Natural killer cell (primary cell): Measurements from ENCODE around the gene SLC13A5. TPM values are rescaled to one million over a fixed set of nuclear protein-coding genes. Genes with fewer than 3 reads are reported as not detected.

Experiments used
- ATAC-seq, 3 donors: fragments of 150-1000 bp in 2 of 3; fragments of 200-7000 bp in 1 of 3; cut with Tn5 transposase; 1 replicate in 1 of 3; 2 replicates in 2 of 3; pipeline ENCODE4 v1.10.0; 2021; ENCODE audit warnings: mild to moderate bottlenecking in 2 of 3, moderate library complexity in 2 of 3
- DNase-seq, 2 donors: peaks; one replicate each; pipeline versions ENCODE4 v3.0.0 to v3.0.0-alpha.2; 2013 to 2021; ENCODE audit warnings: mixed read lengths in 1 of 2
- H3K27ac ChIP-seq: one replicate; pipeline ENCODE4 v1.5.1; 2013; ENCODE audit warnings: mild to moderate bottlenecking, low read length
- H3K27me3 ChIP-seq: one replicate; pipeline ENCODE4 v1.6.1; 2013; ENCODE audit warnings: low read length; ENCODE audit not compliant: control insufficient read depth, insufficient read depth
- H3K36me3 ChIP-seq: one replicate; pipeline ENCODE4 v1.6.1; 2013; ENCODE audit warnings: low read length; ENCODE audit not compliant: control insufficient read depth, insufficient read depth
- H3K4me1 ChIP-seq: one replicate; pipeline ENCODE4 v1.6.1; 2013; ENCODE audit warnings: low read length; ENCODE audit not compliant: control insufficient read depth, insufficient read depth
- H3K4me3 ChIP-seq: one replicate; pipeline ENCODE4 v1.5.1; 2013; ENCODE audit warnings: low read length
- H3K9me3 ChIP-seq: one replicate; pipeline ENCODE4 v1.6.1; 2013; ENCODE audit warnings: low read length; ENCODE audit not compliant: control insufficient read depth, insufficient read depth
- H3K27ac Mint-ChIP-seq, 2 donors: one replicate each; pipeline ENCODE4 v1.8.0; 2022; ENCODE audit warnings: mild to moderate bottlenecking in 2 of 2, mixed read lengths in 2 of 2, moderate library complexity in 1 of 2
- H3K27me3 Mint-ChIP-seq, 2 donors: one replicate each; pipeline ENCODE4 v1.8.0; 2022; ENCODE audit warnings: low read depth in 2 of 2, mixed read lengths in 2 of 2
- H3K36me3 Mint-ChIP-seq: one replicate; pipeline ENCODE4 v1.8.0; 2022; ENCODE audit warnings: mixed read lengths
- H3K4me1 Mint-ChIP-seq, 2 donors: one replicate each; pipeline ENCODE4 v1.8.0; 2022; ENCODE audit warnings: mixed read lengths in 2 of 2
- H3K4me3 Mint-ChIP-seq: one replicate; pipeline ENCODE4 v1.8.0; 2022; ENCODE audit warnings: mild to moderate bottlenecking, moderate library complexity, mixed read lengths
- H3K9me3 Mint-ChIP-seq, 2 donors: one replicate each; pipeline ENCODE4 v1.8.0; 2022; ENCODE audit warnings: mixed read lengths in 2 of 2
- WGBS: methylation state at CpG from one replicate; pipeline ENCODE4 v1.1.7; 2013; ENCODE audit warnings: missing lambda C conversion rate; ENCODE audit not compliant: insufficient coverage; 5-methylcytosine and 5-hydroxymethylcytosine counted together
- intact Hi-C: fragments of 100-400 bp; cut with micrococcal nuclease; formaldehyde crosslinking; loops from one replicate; pipeline ENCODE4 v1.14.2; 2022
- total RNA-seq, 4 donors: library from RNA; stranded (reverse); fragments of 120-200 nt in 1 of 4; gene quantifications; one replicate each; pipeline versions ENCODE4 v1.2.3 to v1.2.4, GENCODE V29; 2013 to 2022
- TF ChIP-seq, protein P1 (sequence below): fragments of 200-600 bp; IDR thresholded peaks from one replicate; pipeline ENCODE4 v1.8.0; 2022; ENCODE audit warnings: antibody characterized with exemption

Gene SLC13A5
- total RNA-seq, 3 donors from 2014 or later (not counting 1 experiment from before 2014, with no cell fraction given) = not detected

DNA sequence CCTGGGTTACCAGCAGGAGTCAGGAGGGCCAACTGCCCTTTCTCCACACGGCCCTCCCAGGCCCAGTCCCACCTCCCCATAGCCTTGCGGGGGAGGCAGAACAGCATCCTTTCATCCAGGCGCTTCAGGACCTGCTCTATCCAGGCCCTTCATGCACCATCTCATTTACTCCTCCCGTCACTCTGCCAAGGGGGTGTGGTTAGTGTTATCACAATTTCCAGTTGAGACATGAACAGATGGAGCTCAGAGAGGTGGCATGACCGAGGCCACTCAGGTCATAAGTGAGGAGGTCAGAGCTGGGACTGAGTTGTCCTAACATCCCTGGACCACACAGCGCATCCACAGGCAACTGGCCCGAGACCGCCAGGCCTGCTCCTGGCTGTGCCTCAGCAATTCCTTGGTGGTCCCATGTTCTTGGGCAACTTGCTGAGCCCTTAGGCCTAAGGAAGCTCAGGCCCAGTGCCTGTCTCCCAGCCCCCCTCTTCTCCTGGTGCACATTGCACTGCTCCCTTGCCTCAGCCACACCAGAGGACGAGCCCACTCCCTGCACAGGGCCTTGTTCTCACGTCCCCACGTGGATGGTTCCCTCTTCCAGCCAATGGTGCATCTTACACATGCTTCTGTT, 37.9 kb downstream of the SLC13A5 start:
- Mint-ChIP-seq H3K4me1 (peaks cover 8 to 14% of the 10 kb centered on the region in 2 donors), H3K27me3 (peaks cover 30 to 38% of the 10 kb centered on the region in 2 donors), H3K9me3 (no peaks in the 10 kb centered on the region), H3K27ac (no peak overlapping the region), H3K4me3 (no peak overlapping the region), H3K36me3 (no peaks in the 10 kb centered on the region)
- peaks cover 15% of the 10 kb centered on the region for H3K4me1 ChIP-seq
- no peak overlapping the region for H3K4me3 ChIP-seq
- ATAC-seq = no peak
- TF ChIP-seq, protein P1, sequence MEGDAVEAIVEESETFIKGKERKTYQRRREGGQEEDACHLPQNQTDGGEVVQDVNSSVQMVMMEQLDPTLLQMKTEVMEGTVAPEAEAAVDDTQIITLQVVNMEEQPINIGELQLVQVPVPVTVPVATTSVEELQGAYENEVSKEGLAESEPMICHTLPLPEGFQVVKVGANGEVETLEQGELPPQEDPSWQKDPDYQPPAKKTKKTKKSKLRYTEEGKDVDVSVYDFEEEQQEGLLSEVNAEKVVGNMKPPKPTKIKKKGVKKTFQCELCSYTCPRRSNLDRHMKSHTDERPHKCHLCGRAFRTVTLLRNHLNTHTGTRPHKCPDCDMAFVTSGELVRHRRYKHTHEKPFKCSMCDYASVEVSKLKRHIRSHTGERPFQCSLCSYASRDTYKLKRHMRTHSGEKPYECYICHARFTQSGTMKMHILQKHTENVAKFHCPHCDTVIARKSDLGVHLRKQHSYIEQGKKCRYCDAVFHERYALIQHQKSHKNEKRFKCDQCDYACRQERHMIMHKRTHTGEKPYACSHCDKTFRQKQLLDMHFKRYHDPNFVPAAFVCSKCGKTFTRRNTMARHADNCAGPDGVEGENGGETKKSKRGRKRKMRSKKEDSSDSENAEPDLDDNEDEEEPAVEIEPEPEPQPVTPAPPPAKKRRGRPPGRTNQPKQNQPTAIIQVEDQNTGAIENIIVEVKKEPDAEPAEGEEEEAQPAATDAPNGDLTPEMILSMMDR = no peak
- H3K9me3 ChIP-seq = no peaks in the 10 kb centered on the region
- WGBS = 79% methylated on average over 10 of the region's 11 CpGs
- intact Hi-C loops = no loop called here
- no peak for DNase-seq
- no peak overlapping the region for H3K27ac ChIP-seq
- H3K27me3 ChIP-seq = peaks cover 12% of the 10 kb centered on the region
- no peaks in the 10 kb centered on the region for H3K36me3 ChIP-seq

DNA sequence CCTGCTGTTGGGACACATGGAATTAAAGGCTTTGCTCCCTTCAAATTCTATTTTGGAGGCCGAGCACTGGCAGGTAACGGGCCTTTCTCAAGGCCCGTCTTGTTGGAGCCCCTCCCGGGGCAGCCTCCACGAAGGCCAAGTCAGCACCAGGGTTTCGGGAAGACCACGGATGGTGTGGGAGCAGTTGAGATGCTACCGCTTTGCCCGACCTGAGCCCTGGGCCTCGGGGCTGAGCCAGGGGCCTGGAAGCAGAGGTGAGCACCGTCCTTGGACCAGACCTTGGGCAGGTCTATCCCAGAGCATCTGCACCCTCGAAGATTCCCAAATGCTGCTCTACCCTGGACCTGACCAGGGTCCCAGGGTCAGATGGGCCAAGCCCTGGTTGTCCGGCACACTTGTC, 38.6 kb downstream of the SLC13A5 start:
- no peaks in the 10 kb centered on the region for H3K9me3 Mint-ChIP-seq
- WGBS = 95% methylated on average over 13 of the region's 13 CpGs
- Histone ChIP-seq H3K27me3 (peaks cover 12% of the 10 kb centered on the region), H3K27ac (no peak overlapping the region), H3K4me3 (no peak overlapping the region), H3K9me3 (no peaks in the 10 kb centered on the region), H3K4me1 (peaks cover 15% of the 10 kb centered on the region), H3K36me3 (no peaks in the 10 kb centered on the region)
- ATAC-seq (no peak), DNase-seq (no peak)
- TF ChIP-seq, protein P1 = no peak
- H3K4me1 Mint-ChIP-seq = peaks cover 8 to 14% of the 10 kb centered on the region in 2 donors
- H3K4me3 Mint-ChIP-seq = no peak overlapping the region
- peaks cover 32 to 35% of the 10 kb centered on the region in 2 donors for H3K27me3 Mint-ChIP-seq
- no peak overlapping the region for H3K27ac Mint-ChIP-seq
- intact Hi-C loops = no loop called here
- H3K36me3 Mint-ChIP-seq = no peaks in the 10 kb centered on the region

DNA sequence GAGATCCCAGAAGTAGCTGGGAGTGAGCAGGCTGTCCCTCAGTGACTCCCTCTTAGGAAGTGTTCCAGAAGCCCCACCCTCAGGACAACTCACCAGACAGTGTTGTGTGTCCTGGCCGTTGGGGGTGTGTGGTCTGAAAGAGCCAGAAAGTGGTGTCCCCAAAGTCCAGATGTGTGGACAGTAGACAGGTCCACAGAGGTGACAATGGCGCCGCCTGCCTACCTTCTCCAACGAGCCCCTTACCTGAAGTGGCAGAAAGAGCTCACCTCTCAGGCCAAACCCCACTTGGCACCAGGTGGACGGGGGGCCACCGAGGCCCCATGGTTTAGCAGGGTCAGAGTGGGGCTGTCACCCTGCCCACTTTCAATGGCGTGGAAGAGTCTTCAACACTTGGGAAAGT, 41.7 kb downstream of the SLC13A5 start:
- Histone ChIP-seq H3K4me1 (no peaks in the 10 kb centered on the region), H3K27me3 (no peaks in the 10 kb centered on the region), H3K4me3 (no peak overlapping the region), H3K9me3 (no peaks in the 10 kb centered on the region), H3K27ac (no peak overlapping the region), H3K36me3 (no peaks in the 10 kb centered on the region)
- peaks cover 22 to 27% of the 10 kb centered on the region in 2 donors for H3K27me3 Mint-ChIP-seq
- H3K27ac Mint-ChIP-seq = no peak overlapping the region
- TF ChIP-seq, protein P1 = no peak
- DNase-seq (no peak), ATAC-seq (no peak)
- intact Hi-C loops = no loop called here
- H3K4me3 Mint-ChIP-seq = no peak overlapping the region
- no peaks in the 10 kb centered on the region for H3K36me3 Mint-ChIP-seq
- no peaks in the 10 kb centered on the region for H3K4me1 Mint-ChIP-seq
- WGBS = 90% methylated on average over 7 of the region's 7 CpGs
- H3K9me3 Mint-ChIP-seq = no peaks in the 10 kb centered on the region

DNA sequence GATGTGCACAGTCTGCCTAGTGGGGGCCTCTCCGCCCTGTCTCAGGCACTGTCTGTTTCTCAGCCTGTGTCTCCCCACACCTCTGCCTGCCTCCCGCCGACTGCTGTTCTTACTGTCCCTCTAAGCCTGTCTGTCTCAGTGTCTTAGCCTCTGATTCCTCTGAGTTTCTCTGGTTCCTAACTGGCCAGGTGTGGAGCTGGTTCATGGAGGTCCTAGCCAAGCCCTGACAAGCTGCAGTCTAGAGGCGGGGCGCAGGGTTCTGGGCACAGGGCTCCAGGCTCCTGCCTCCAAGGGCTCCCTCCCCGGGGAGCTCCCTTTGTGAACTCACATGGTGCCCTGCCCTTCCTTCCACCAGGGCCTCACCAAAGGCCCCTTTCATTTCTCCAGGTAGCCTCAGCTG, 42.2 kb downstream of the SLC13A5 start:
- Histone ChIP-seq H3K27me3 (no peaks in the 10 kb centered on the region), H3K36me3 (no peaks in the 10 kb centered on the region), H3K4me3 (no peak overlapping the region), H3K9me3 (no peaks in the 10 kb centered on the region), H3K27ac (no peak overlapping the region), H3K4me1 (peaks cover 2% of the 10 kb centered on the region)
- no peak for DNase-seq
- Mint-ChIP-seq H3K36me3 (no peaks in the 10 kb centered on the region), H3K4me1 (no peaks in the 10 kb centered on the region), H3K4me3 (no peak overlapping the region), H3K27ac (no peak overlapping the region), H3K9me3 (no peaks in the 10 kb centered on the region), H3K27me3 (peaks cover 21 to 25% of the 10 kb centered on the region in 2 donors)
- ATAC-seq = no peak
- TF ChIP-seq, protein P1 = no peak
- intact Hi-C loops = no loop called here
- WGBS = 95% methylated on average over 6 of the region's 6 CpGs
